GM19035 (cell line): ENCODE measurements around the gene TMEM135.
"Not testable (repeated sequence)": the region's sequence is repeated elsewhere in the genome, so short reads cannot be mapped to it uniquely, and the experiment has no call there.

Experiments used
- ATAC-seq: cut with Tn5 transposase; IDR thresholded peaks from one replicate; pipeline ENCODE4 v1.9.1; 2021; ENCODE audit not compliant: unreplicated experiment

TMEM135 gene

DNA sequence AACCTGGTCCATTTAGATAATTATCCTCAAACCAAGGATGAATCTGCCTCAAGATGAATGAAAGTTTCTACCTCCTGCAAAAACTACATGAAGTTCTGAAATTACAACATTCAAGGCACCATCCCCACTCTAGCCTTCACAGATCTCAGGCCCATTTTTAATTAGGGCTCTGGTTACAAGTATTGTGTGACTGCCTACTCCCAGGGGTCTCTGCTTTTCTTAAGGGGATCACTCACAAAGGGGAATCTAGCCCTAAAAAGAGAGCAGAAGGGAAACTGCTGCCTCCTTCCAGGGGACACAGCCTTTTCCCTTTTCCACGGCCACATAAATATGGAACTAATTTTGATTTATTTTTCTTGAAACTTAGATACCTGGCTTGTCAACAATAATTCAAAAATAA lies 17.4 kb upstream of the TMEM135 start:
- no peak for ATAC-seq

DNA sequence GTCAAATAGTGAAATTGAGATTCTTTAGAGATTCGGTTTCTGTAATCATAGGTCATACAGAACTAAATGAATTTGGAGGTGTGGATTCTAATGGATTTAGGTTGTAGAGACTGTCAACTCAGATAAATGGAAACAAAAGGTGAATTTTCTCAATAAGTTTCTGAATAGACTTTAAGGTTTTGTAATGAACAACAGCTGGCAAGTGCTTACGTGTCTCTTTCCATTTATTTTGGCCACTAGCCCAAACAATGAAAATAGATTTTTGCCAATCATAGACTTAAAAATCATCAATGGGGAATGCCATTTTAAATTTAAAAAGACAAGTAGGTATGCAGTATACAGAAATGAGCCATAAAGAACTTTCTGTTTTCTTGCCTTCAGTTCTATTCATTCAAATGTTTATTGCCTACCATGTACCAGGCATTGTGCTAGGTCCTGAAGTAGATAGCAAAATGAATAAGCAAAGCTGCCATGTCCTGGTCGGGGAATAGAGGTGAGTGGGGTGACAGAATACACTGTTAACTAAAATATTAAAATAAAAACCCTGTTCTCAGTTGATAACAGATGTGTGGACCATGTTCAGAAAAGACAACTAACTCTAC lies 16.9 kb upstream of the TMEM135 start:
- no peak for ATAC-seq

GRCh38 chr11:87022254-87022653 lies 15.5 kb upstream of the TMEM135 start:
- ATAC-seq, result peak; percentile 56

GRCh38 chr11:87022738-87023137 lies 15.0 kb upstream of the TMEM135 start:
- no peak for ATAC-seq

DNA sequence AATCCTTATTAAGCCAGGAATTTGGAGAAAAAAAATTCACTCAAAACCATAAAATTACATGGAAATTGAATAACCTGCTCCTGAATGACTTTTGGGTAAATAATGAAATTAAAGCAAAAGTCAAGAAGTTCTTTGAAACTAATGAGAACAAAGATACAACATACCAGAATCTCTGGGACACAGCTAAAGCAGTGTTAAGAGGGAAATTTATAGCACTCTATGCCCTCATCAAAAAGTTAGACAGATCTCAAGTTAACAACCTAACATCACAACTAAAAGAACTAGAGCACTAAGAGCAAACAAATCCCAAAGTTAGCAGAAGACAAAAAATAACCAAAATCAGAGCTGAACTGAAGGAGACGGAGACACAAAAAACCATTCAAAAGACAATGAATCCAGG lies 11.3 kb upstream of the TMEM135 start:
- not testable (repeated sequence) for ATAC-seq

DNA sequence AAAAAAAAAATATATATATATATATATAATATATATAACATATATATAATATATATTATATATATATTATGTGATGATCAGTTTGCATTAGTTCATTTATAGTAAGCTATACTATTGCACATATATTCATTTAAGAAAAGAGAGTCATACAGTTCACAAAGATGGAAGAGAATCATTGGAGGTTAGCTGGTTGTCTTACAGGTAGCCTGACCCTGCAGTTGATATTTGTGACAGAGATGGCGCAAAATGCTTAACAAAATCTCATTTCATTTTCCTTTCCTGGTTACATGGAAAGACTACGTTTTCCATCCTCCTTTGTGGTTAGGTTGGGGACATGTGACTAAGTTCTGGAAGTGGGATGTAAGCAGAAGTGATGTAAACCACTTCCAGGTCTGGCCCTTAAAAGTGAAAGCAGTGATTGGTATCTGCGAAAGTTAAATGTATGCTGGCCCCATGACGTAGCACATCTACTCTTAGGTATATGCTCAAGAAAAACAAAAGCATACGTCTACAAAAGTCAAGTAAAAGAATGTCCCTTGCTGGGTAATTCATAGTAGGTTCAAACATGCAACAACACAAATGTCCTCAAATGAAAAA lies 7.2 kb upstream of the TMEM135 start:
- ATAC-seq, result peak; percentile 55

DNA sequence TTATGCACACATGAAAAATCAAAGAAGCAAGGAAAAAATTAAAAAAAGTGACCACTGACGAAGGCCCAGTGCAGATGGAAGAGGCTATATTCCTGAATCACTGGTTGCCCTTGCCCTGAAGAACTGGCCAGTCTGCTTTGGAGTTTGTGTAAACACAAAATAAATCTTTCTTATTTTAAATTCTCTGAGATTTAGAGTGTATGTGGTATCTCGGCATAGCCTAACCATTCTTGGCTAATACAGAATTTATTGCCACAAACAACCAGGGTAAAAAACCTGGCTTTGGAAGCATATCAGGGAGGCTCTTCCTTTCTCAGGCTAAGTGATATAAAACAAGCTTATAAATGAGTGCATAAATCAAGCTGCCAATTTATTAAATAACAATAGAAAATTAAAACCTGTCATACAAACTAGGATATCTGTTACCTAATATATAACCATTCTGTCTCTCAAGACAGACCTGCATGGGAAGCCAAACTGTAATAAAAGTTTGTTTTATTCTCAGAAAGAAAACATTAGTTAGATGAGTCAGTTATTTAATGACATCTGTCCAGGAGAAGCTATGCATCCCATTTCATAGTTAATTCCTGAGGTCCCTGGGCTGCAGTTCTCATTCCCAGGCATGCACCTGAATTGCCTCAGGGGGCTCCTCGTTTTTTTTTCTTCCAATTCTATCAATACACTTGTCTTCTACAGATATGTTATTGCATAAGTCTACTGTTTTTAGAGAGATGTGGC lies 6.1 kb upstream of the TMEM135 start:
- ATAC-seq, result no peak

GRCh38 chr11:87033561-87033960 lies 4.2 kb upstream of the TMEM135 start:
- no peak for ATAC-seq

DNA sequence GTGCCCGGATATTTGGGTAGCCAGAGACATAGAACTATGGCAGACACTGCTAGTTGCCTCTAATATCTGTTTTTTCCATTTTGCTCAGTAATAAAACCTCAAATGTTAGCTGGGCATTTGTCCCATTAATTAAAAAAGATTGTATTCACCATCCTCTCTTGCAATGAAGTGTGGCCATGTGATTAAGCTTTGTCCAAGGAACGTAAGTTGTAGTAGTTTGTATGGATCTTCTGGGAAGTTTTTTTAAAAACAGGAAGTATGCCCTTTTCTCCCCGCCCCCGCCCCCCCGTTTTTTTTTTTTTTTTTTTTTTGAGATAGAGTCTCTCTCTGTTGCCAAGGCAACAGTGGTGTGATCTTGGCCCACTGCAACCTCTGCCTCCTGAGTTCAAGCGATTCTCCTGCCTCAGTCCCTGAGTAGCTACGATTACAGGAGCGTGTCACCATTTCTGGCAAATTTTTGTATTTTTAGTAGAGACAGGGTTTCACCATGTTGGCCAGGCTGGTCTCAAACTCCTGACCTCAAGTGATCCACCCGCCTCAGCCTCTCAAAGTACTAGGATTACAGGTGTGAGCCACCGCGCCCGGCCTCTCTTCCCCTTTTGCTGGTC lies 1.7 kb upstream of the TMEM135 start:
- ATAC-seq, result no peak

DNA sequence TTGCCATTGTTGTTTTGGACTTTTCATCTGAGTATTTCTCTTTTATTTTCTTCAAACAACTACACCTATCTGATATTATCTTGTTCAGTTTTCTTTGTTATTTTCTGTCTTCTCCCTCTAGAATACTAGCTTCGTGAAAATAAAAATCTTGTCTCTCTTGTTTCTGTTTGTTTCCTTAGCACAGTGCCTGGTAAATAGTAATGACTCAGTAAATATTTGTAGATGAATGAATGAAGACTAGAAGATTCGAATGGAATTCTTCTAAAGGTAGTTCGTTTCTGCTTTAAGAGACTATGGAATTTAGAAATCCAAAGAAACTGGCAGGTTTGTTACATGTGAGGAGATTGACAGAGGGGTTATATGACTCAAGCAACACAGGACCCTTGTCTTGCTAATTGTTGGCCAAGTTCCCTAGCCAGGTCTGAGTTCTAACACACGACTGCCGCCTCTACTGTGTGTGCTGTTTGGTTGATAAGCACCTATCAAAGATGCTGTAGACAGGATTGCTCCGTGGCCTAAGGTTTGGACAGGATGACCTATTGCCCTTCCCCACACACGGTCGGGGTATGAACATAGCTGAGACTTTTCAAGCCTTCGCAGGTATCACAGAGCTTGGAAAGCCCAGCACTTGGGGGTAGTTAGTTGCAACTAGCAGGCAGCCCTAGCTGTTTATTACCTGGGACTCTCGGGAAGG lies 831 bp upstream of the TMEM135 start:
- peak; percentile 12 for ATAC-seq

DNA sequence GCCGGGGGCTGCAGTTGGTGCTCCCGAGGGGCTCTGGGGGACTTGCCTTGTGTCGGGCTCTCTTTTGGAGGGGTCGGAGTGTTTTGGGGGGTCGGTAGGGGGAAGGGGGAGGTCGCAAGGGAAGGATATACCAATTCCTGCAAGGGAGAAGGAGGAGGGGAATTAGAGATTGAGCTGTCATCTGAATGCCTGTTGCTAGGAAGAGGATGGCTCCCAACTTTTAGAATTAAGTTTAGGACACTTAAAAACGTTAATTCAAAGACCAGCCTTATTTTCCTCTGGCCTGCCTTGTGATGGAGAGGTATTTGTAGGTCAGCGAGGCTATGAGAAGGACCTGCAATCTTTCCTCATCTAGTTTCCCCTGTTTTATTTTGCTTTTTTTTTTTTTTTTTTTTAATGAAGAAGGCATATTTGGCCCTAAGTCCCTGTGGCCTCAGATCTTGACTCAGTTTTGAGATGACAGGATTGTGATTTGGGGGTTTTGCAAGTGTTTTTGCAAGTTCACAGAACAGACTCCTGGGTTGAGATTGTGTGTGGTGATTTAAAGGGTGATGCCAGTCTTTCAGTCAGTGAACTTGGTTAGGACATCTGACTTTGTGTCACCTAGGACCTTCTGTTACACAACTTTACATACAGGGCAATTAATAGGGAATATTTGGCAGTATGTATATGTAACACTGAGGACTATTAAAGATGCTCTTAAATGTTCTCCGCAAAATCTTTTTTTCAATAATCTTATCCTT lies 672 bp downstream of the TMEM135 start:
- ATAC-seq, result no peak

GRCh38 chr11:87039371-87039770 lies 1.6 kb downstream of the TMEM135 start:
- no peak for ATAC-seq

DNA sequence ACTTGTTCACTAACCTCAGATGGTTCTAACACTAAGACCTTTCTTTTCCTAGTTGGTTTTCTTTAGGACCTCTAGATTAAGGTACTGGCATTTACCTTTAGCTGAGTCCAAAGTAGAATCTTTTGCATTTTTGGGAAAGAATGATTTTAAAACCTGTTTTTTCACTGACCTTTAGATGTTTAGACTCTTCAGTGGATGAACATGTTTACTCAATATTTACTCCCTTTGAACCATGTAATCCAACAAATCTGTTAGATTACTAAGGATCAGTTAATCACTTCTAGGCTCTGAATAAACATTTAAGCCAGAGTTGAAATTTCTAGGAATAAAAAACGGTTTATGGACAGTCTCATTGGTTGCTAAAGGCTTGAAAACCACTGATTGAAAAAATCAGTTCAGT lies 6.2 kb downstream of the TMEM135 start:
- no peak for ATAC-seq

DNA sequence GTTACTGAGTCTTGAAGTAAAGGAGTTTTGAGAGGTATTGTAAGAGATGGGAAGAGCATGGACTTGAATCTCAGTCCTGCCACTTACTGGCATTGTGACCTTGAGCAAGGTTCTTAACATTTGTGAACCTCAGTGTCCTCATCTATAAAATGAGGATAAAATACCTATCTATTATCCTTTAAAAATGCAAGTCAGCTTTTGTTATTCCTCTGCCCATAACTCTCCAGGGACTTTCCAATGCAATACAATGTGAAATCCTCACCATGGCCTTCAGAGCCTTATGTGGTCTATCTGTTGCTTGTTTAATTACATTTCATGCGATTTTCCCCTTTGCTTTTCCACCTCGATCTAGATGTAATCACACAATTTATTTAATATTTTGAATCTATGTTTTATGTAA lies 9.1 kb downstream of the TMEM135 start:
- no peak for ATAC-seq

DNA sequence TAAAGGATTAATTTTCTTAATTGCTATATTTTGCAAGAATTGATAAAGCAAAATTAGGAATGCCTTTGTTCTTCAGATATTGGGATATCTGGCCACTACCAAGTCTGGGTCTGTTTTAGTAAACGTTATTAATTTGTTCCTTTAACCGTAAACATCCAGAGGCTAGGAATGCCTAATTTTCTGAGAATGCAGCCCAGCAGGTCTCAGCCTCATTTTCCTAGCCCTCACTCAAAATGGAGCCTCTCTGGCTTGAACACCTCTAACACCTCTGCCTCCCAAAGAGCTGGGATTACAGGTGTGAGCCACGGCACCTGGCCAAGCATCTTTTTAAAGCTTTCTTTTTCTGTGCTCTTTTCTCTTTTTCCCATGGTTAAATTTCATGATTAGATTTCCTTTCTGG lies 18.4 kb downstream of the TMEM135 start:
- ATAC-seq, result no peak

DNA sequence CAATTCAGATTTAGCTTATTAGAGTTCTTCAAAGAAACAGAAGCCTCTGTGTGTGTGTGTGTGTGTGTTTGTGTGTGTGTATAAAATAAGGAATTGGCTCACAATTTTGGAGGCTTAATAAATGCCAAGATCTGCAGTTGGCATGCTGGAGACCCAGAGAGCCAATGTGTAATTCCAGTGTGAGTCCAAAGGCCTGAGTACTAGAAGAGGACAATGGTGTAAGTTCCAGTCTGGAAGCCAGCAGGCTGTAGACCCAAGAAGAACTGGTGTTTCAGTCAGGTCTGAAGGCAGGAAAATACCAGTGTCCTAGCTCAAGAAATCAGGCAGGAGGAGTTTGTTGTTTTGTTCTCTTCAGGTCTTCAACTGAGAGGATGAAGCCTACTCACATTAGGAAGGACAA lies 20.0 kb downstream of the TMEM135 start:
- ATAC-seq, result no peak

DNA sequence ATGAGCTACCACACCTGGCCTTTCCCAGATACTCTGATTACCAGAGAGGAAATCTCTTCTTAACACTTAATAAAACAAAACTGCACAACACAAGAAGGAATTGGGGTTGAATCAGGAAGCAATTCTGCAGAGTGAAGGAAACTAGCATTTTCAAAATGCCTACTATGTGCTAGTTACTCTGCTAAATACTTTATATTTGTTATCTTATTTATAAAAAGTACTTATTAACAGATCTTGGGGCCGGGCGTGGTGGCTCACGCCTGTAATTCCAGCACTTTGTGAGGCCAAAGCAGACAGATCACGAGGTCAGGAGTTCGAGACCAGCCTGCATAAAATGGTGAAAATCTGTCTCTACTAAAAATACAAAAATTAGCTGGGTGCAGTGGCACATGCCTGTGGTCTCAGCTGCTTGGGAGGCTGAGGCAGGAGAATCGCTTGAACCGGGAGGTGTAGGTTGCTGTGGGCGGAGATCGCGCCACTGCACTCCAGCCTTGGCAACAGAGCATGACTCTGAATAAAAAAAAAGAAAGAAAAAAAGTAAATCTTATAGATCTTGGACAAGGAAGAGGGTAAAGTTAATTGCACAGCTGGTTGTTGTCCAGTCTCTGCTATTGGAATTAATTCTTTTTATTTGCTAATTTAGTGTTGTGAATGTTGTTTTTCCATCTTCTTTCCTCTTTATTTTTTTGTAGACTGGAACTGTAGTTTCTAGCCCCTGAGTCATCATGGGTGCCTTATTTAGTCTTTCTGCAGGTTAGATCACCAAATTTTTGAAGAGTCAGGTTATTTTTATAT lies 22.1 kb downstream of the TMEM135 start:
- no peak for ATAC-seq

DNA sequence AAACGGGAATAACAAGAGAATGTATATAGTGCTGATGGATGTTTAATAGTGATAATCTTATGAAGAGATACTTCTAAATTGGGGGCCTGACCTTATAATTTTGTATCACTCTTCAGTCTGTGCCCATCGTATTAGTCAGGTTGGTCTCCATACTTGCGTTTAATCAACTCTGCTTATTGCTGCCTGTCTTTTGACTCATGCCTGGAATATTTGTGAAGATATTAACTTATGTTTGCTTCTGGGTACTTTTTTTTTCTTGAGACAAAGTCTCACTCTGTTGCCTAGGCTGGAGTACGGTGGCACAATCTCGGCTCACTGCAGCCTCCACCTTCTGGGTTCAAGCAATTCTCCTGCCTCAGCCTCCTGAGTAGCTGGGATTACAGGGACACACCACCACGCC lies 24.0 kb downstream of the TMEM135 start:
- ATAC-seq, result no peak

DNA sequence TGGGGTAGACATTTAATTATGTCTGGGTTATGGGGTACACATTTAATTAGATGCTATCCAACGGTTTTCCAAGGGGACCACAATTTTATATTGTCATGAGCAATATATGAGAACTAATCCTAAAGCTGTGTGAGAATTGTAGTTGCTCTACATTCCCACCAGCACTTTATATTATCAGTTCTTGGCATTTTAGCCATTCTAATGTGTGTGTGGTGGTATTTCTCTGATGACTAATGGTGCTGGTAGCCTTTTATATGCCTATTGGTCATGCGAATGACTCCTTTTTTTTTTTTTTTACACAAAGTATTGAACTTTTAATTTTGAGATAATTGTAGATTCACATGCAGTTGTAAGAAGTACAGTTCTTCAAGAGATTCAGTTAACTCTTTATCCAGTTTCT lies 26.2 kb downstream of the TMEM135 start:
- ATAC-seq, result no peak

GRCh38 chr11:87072787-87073186 lies 35.1 kb downstream of the TMEM135 start:
- ATAC-seq, result no peak
